Astrocyte (in vitro differentiated cells and primary cell): ENCODE measurements around the gene APP. TPM values are rescaled to one million over a fixed set of nuclear protein-coding genes. Genes with fewer than 3 reads are reported as not detected.
A peak's percentile ranks its signal among the peaks of the same experiment; 100 is the strongest.

Experiments
- DNase-seq: peaks from one replicate; pipeline ENCODE4 v3.0.0-alpha.2; 2010; ENCODE audit warnings: low read depth
- FAIRE-seq: peaks from 2 replicates; lab custom pipeline; 2011; peaks lifted over from hg19 to GRCh38; lab: Jason Lieb, UNC
- H2AFZ ChIP-seq: 2 replicates; pipeline ENCODE4 v1.6.0; 2012; ENCODE audit warnings: low read depth, low read length, inconsistent platforms
- H3K27ac ChIP-seq: 2 replicates; pipeline ENCODE4 v1.5.1; 2011; ENCODE audit warnings: low read depth, low read length, inconsistent platforms
- H3K27me3 ChIP-seq: 2 replicates; pipeline ENCODE4 v1.6.0; 2011; ENCODE audit warnings: low read length, inconsistent platforms; ENCODE audit not compliant: insufficient read depth
- H3K36me3 ChIP-seq: 2 replicates; pipeline ENCODE4 v1.5.1; 2011; ENCODE audit warnings: low read length, inconsistent platforms; ENCODE audit not compliant: insufficient read depth
- H3K4me1 ChIP-seq: 2 replicates; pipeline ENCODE4 v1.5.1; 2011; ENCODE audit warnings: low read length, inconsistent platforms; ENCODE audit not compliant: insufficient read depth
- H3K4me2 ChIP-seq: 2 replicates; pipeline ENCODE4 v1.6.0; 2012; ENCODE audit warnings: low read length, inconsistent platforms
- H3K4me3 ChIP-seq: 2 replicates; pipeline ENCODE4 v1.5.1; 2011; ENCODE audit warnings: low read depth, mild to moderate bottlenecking, low read length, inconsistent platforms; ENCODE audit not compliant: insufficient read depth
- H3K79me2 ChIP-seq: 2 replicates; pipeline ENCODE4 v1.6.0; 2012; ENCODE audit warnings: mild to moderate bottlenecking, low read length, inconsistent platforms; ENCODE audit not compliant: insufficient read depth
- H3K9ac ChIP-seq: 2 replicates; pipeline ENCODE4 v1.6.0; 2012; ENCODE audit warnings: mild to moderate bottlenecking, low read length, inconsistent platforms
- H3K9me3 ChIP-seq: 2 replicates; pipeline ENCODE4 v1.5.1; 2012; ENCODE audit warnings: low read depth, mild to moderate bottlenecking, low read length, inconsistent platforms; ENCODE audit not compliant: insufficient read depth
- H4K20me1 ChIP-seq: 2 replicates; pipeline ENCODE4 v1.6.0; 2012; ENCODE audit warnings: low read length, inconsistent platforms; ENCODE audit not compliant: insufficient read depth
- H3K27ac Mint-ChIP-seq: one replicate; pipeline ENCODE4 v1.8.0; 2021; ENCODE audit warnings: mild to moderate bottlenecking, mixed read lengths; ENCODE audit not compliant: unreplicated experiment
- H3K27me3 Mint-ChIP-seq: one replicate; pipeline ENCODE4 v1.8.0; 2021; ENCODE audit warnings: low read depth, mixed read lengths; ENCODE audit not compliant: unreplicated experiment
- H3K36me3 Mint-ChIP-seq: one replicate; pipeline ENCODE4 v1.8.0; 2021; ENCODE audit warnings: low read depth, mixed read lengths; ENCODE audit not compliant: unreplicated experiment
- H3K4me1 Mint-ChIP-seq: one replicate; pipeline ENCODE4 v1.8.0; 2021; ENCODE audit warnings: low read depth, mixed read lengths; ENCODE audit not compliant: unreplicated experiment
- H3K4me3 Mint-ChIP-seq: one replicate; pipeline ENCODE4 v1.8.0; 2021; ENCODE audit warnings: mild to moderate bottlenecking, moderate library complexity, mixed read lengths; ENCODE audit not compliant: unreplicated experiment
- H3K9me3 Mint-ChIP-seq: one replicate; pipeline ENCODE4 v1.8.0; 2021; ENCODE audit warnings: mild to moderate bottlenecking, mixed read lengths; ENCODE audit not compliant: unreplicated experiment
- CTCF ChIP-seq: IDR thresholded peaks from 2 replicates; pipeline ENCODE4 v1.5.1; 2011; ENCODE audit warnings: low read depth, mild to moderate bottlenecking, inconsistent platforms, low read length, moderate library complexity; ENCODE audit not compliant: insufficient read depth
- EZH2 ChIP-seq: IDR thresholded peaks from 2 replicates; pipeline ENCODE4 v1.6.1; 2012; ENCODE audit warnings: mild to moderate bottlenecking, low read length, inconsistent platforms; ENCODE audit not compliant: insufficient read depth
- total RNA-seq: library from RNA; stranded (reverse); gene quantifications from 2 replicates; pipeline ENCODE4 v1.2.1, GENCODE V29; 2021

APP gene
- total RNA-seq, 1 donor from 2014 or later, result 823 TPM

GRCh38 chr21:25836396-25836795 is 334.2 kb downstream of the APP start:
- no peaks in the 10 kb centered on the region for H3K27me3 Mint-ChIP-seq
- H3K4me1 Mint-ChIP-seq, result peaks cover 24% of the 10 kb centered on the region
- DNase-seq (peak; percentile 78), FAIRE-seq (no peak)
- no peaks in the 10 kb centered on the region for H3K79me2 ChIP-seq
- H3K4me1 ChIP-seq, result peaks cover 14% of the 10 kb centered on the region
- no peak overlapping the region for H3K4me2 ChIP-seq
- no peak for TF ChIP-seq CTCF
- no peak for TF ChIP-seq EZH2
- H3K27ac Mint-ChIP-seq, result no peak overlapping the region
- H3K4me3 ChIP-seq, result no peak overlapping the region
- H3K27me3 ChIP-seq, result no peaks in the 10 kb centered on the region
- peaks cover 4% of the 10 kb centered on the region for H3K9me3 ChIP-seq
- no peaks in the 10 kb centered on the region for H4K20me1 ChIP-seq
- no peaks in the 10 kb centered on the region for H3K36me3 ChIP-seq
- no peak overlapping the region for H3K9ac ChIP-seq
- peaks cover 4% of the 10 kb centered on the region for H3K9me3 Mint-ChIP-seq
- H3K36me3 Mint-ChIP-seq, result peaks cover 6% of the 10 kb centered on the region
- H2AFZ ChIP-seq, result no peak overlapping the region
- no peak overlapping the region for H3K4me3 Mint-ChIP-seq
- no peak overlapping the region for H3K27ac ChIP-seq

- H3K27ac Mint-ChIP-seq, result peak overlapping the region; percentile 6
- no peak overlapping the region for H3K4me3 ChIP-seq
Observed at GRCh38 chr21:25834381-25834780, 336.2 kb downstream of the APP start.

More at GRCh38 chr21:25834381-25834780, 336.2 kb downstream of the APP start:
- Histone ChIP-seq H3K9me3 (peaks cover 4% of the 10 kb centered on the region), H3K4me2 (no peak overlapping the region), H3K79me2 (no peaks in the 10 kb centered on the region), H2AFZ (no peak overlapping the region), H3K4me1 (peaks cover 14% of the 10 kb centered on the region), H3K27me3 (no peaks in the 10 kb centered on the region), H4K20me1 (no peaks in the 10 kb centered on the region), H3K9ac (no peak overlapping the region), H3K27ac (no peak overlapping the region), H3K36me3 (no peaks in the 10 kb centered on the region)
- H3K27me3 Mint-ChIP-seq, result no peaks in the 10 kb centered on the region
- H3K4me3 Mint-ChIP-seq, result peak overlapping the region; percentile 51
- no peaks in the 10 kb centered on the region for H3K9me3 Mint-ChIP-seq
- H3K36me3 Mint-ChIP-seq, result no peaks in the 10 kb centered on the region
- H3K4me1 Mint-ChIP-seq, result peaks cover 26% of the 10 kb centered on the region
- no peak for TF ChIP-seq CTCF
- no peak for TF ChIP-seq EZH2
- FAIRE-seq, result no peak
- no peak for DNase-seq
